ENCODE measurements around the gene CCND1. TPM values are rescaled to one million over a fixed set of nuclear protein-coding genes. Genes with fewer than 3 reads are reported as not detected.

The CCND1 gene
- total RNA-seq, 2 experiments from 2014 or later = 0.44 TPM; not detected in 1

- H3K4me1 ChIP-seq (ENCODE audit: insufficient read depth, low read length, poor library complexity, severe bottlenecking) = no peaks in the 10 kb centered on the region
- ChIA-PET POLR2A (no interaction called here), CTCF (ENCODE audit: unreplicated experiment) (no interaction called here)
- no TSS peak for BruUV-seq (replicated peaks)
- intact Hi-C loops (cut with micrococcal nuclease; ENCODE audit: unreplicated experiment) = no loop called here
- no peaks in the 10 kb centered on the region for H3K79me2 ChIP-seq (ENCODE audit: insufficient read depth, low read depth, low read length)
- no peak overlapping the region for H2AFZ ChIP-seq (ENCODE audit: low read length)
- DNase-seq (ENCODE audit: low spot score) = peak; percentile 16
- no peaks in the 10 kb centered on the region for H3K9me2 ChIP-seq (ENCODE audit: insufficient read depth, low read length)
- TF ChIP-seq CTCF (conservative IDR thresholded peaks at IDR 0.05; ENCODE audit: low read length) (no peak), EZH2phosphoT487 (IDR thresholded peaks at IDR 0.05; ENCODE audit: borderline replicate concordance, low read depth, low read length) (no peak)
- H3K9me3 ChIP-seq (ENCODE audit: low read length) = no peaks in the 10 kb centered on the region
- no peak overlapping the region for H3K27ac ChIP-seq (ENCODE audit: low read depth, low read length, poor library complexity, severe bottlenecking)
- H4K20me1 ChIP-seq (ENCODE audit: insufficient read depth, low read length) = no peaks in the 10 kb centered on the region
- no peak overlapping the region for H3K4me3 ChIP-seq (ENCODE audit: low read depth, low read length, poor library complexity, severe bottlenecking)
- H3K4me2 ChIP-seq (ENCODE audit: low read length) = no peak overlapping the region
- H3K36me3 ChIP-seq (ENCODE audit: insufficient read depth, low read length) = no peaks in the 10 kb centered on the region
Measured at GRCh38 chr11:69630017-69630416, 10.9 kb upstream of the CCND1 start.

GRCh38 chr11:69630424-69630823, 10.5 kb upstream of the CCND1 start:
- H3K4me2 ChIP-seq (ENCODE audit: low read length) = no peak overlapping the region
- POLR2A ChIA-PET = no interaction called here
- intact Hi-C loops (cut with micrococcal nuclease; ENCODE audit: unreplicated experiment) = no loop called here
- TF ChIP-seq CTCF (conservative IDR thresholded peaks at IDR 0.05; ENCODE audit: low read length) (no peak), EZH2phosphoT487 (IDR thresholded peaks at IDR 0.05; ENCODE audit: borderline replicate concordance, low read depth, low read length) (no peak)
- no peaks in the 10 kb centered on the region for H3K4me1 ChIP-seq (ENCODE audit: insufficient read depth, low read length, poor library complexity, severe bottlenecking)
- H3K79me2 ChIP-seq (ENCODE audit: insufficient read depth, low read depth, low read length) = no peaks in the 10 kb centered on the region
- CTCF ChIA-PET (ENCODE audit: unreplicated experiment) = no interaction called here
- no peak overlapping the region for H3K4me3 ChIP-seq (ENCODE audit: low read depth, low read length, poor library complexity, severe bottlenecking)
- no peaks in the 10 kb centered on the region for H3K36me3 ChIP-seq (ENCODE audit: insufficient read depth, low read length)
- H2AFZ ChIP-seq (ENCODE audit: low read length) = no peak overlapping the region
- no peaks in the 10 kb centered on the region for H4K20me1 ChIP-seq (ENCODE audit: insufficient read depth, low read length)
- no peak for DNase-seq (ENCODE audit: low spot score)
- no TSS peak for BruUV-seq (replicated peaks)
- no peak overlapping the region for H3K27ac ChIP-seq (ENCODE audit: low read depth, low read length, poor library complexity, severe bottlenecking)
- no peaks in the 10 kb centered on the region for H3K9me2 ChIP-seq (ENCODE audit: insufficient read depth, low read length)
- H3K9me3 ChIP-seq (ENCODE audit: low read length) = no peaks in the 10 kb centered on the region

- Histone ChIP-seq H3K4me1 (ENCODE audit: insufficient read depth, low read length, poor library complexity, severe bottlenecking) (no peaks in the 10 kb centered on the region), H3K27ac (ENCODE audit: low read depth, low read length, poor library complexity, severe bottlenecking) (no peak overlapping the region), H3K9me2 (ENCODE audit: insufficient read depth, low read length) (no peaks in the 10 kb centered on the region), H2AFZ (ENCODE audit: low read length) (no peak overlapping the region), H3K79me2 (ENCODE audit: insufficient read depth, low read depth, low read length) (no peaks in the 10 kb centered on the region), H3K4me2 (ENCODE audit: low read length) (no peak overlapping the region), H4K20me1 (ENCODE audit: insufficient read depth, low read length) (no peaks in the 10 kb centered on the region), H3K9me3 (ENCODE audit: low read length) (no peaks in the 10 kb centered on the region), H3K36me3 (ENCODE audit: insufficient read depth, low read length) (no peaks in the 10 kb centered on the region), H3K4me3 (ENCODE audit: low read depth, low read length, poor library complexity, severe bottlenecking) (no peak overlapping the region)
- TF ChIP-seq EZH2phosphoT487 (IDR thresholded peaks at IDR 0.05; ENCODE audit: borderline replicate concordance, low read depth, low read length) (no peak), CTCF (conservative IDR thresholded peaks at IDR 0.05; ENCODE audit: low read length) (no peak)
- no TSS peak for BruUV-seq (replicated peaks)
- DNase-seq (ENCODE audit: low spot score) = no peak
- POLR2A ChIA-PET = no interaction called here
- intact Hi-C loops (cut with micrococcal nuclease; ENCODE audit: unreplicated experiment) = no loop called here
- CTCF ChIA-PET (ENCODE audit: unreplicated experiment) = no interaction called here
Measured at GRCh38 chr11:69632900-69633299, 8.1 kb upstream of the CCND1 start.

Measured in OCI-LY7 (cell line).